Measurements from ENCODE around the gene IQCM.

IQCM gene

DNA sequence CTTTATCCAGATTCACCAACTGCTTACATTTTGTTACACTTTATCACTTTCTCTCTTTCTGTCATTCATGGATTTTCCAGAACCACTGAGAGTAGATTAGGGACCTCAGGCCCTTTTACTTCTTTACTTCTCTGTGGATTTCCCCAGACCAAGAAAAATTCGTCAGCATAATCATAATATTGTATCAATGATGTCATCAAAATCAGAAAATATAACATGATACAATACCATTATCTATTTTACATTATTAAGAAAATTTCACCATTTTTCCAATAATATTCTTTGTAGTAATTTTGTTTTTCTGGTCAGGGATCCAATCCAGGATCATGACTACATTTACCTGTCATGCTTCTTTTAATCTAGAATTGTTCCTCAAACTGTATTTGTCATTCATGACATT lies 494.2 kb downstream of the IQCM start:
- no peak for DNase-seq (ENCODE audit: extremely low read depth in 1 of 2, low read depth in 1 of 2)

DNA sequence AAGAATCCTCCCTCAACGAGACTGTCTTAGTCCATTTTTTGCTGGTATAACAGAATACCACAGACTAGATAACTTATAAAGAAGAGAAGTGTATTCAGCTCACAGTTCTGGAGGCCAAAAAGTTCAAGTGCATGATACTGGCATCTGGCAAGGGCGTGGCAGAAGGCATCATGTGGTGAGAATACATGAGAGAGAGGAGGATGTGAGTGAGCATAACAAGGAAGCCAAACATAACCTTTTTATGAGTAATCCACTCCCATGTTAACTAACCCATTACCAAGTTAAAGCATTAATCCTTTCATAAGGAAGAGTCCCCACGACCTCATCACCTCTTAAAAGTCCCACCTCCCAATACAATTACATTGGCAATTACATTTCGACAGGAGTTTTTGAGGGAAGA lies 504.6 kb downstream of the IQCM start:
- DNase-seq (ENCODE audit: extremely low read depth in 1 of 2, low read depth in 1 of 2), result no peak

DNA sequence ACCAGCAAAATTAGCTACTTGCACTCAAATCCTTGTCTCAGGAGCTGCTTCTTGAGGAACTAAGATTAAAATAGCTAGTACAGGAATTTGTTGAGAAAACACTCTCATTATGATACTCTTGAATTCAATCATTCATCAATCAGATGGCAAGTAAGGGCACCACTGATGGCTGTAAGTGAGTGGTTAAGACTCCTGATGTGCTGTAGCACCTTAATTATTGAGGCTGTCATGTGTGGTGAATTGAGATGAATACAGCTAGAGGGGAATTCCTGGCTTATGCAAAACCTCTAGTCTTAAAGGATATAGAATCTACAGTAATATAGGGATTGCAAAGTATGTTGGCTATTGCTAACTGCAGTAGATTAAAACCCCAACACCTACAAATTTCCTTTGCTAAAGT lies 509.1 kb downstream of the IQCM start:
- DNase-seq (ENCODE audit: extremely low read depth in 1 of 2, low read depth in 1 of 2), result no peak
